Frontal cortex (tissue), 1 donor: ENCODE measurements around the gene SLC30A4. TPM values are rescaled to one million over a fixed set of nuclear protein-coding genes. Genes with fewer than 3 reads are reported as not detected.

ENCODE experiments used
- small RNA-seq: library from RNA; depleted of rRNA; stranded (forward); fragments of <200 nt; gene quantifications from one replicate; pipeline ENCODE3, GENCODE V24; 2014
- total RNA-seq: library from RNA; depleted of rRNA; stranded (reverse); fragments of >200 nt; gene quantifications from one replicate; pipeline ENCODE4 v1.2.3, GENCODE V29; 2014

Gene SLC30A4
- total RNA-seq, 1 donor from 2014 or later: 38.7 TPM

Small RNA genes within 50 kb of the gene (small RNA-seq; reads per million reads assigned to genes)
- gene DPPA5P2 (not detected), gene SNORA41B (not detected)

Other genes starting within 250 kb of the SLC30A4 start
- 91.3 TPM for gene GATM, start 144.2 kb downstream of the SLC30A4 start, total RNA-seq
- 137 TPM for gene BLOC1S6, start 64.6 kb upstream of the SLC30A4 start, total RNA-seq
- gene SQOR, start 112.3 kb upstream of the SLC30A4 start, total RNA-seq: 2.9 TPM